NCI-H2081 treated with DMSO at 0.1 percent for 48 hours (cell line): ENCODE results near the gene COL4A2.

Experiments used
- DNase-seq: peaks from one replicate; lab custom pipeline; 2025; lab: John Stamatoyannopoulos, UW

Gene COL4A2

DNA sequence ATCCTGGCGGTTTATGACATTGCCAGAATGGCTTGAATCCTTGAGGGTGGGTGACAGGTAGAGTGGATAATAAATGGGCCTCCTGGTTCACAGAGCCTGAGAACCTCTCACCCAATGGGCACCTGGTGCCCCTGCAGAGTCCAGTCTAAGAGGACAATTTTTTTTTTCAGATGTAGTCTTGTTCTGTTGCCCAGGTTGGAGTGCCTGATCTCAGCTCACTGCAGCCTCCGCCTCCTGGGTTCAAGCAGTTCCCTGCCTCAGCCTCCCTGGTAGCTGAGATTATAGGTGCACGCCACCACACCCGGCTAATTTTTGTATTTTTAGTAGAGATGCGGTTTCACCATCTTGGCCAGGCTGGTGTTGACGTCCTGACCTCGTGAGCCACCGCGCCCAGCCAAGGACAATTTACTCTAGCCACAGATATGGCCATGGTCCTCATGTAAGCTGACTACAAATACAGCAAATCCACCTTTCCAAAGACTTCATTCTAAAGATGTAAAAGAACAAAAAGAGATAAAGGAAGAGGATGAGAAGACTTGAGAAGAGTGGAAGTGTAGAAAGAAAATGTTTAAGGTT, 33.0 kb downstream of the COL4A2 start:
- DNase-seq: no peak

DNA sequence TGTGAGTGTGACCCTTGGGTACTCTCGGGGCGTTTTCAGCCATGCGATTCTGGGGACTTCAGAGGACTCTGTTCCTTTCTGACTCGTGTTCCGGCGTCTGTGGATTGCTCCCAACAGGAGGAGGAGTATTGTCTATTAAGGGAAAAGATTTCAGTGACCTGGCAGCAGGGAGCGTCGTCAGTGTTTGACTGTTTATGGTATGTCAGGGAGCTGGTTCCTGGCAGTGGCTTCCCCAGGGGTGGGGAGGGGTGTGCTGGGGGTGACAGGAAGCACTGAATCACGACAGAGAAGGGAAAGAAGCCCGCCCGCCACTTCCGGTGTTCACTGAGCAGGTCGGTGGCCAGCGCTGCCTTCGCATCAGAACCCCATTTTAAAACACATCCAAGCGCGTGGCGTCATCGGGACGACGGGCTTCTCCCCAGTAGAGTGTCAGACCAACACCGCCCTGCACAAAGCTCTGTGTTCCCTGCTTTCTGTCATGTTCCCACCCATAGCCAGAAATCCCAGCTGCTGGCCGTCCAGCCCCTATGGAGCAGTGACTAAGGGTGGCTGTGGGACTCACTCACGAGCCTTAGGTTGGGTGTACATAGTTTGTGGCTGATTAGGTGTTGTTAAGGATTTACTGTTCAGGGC, 33.8 kb downstream of the COL4A2 start:
- DNase-seq: no peak

DNA sequence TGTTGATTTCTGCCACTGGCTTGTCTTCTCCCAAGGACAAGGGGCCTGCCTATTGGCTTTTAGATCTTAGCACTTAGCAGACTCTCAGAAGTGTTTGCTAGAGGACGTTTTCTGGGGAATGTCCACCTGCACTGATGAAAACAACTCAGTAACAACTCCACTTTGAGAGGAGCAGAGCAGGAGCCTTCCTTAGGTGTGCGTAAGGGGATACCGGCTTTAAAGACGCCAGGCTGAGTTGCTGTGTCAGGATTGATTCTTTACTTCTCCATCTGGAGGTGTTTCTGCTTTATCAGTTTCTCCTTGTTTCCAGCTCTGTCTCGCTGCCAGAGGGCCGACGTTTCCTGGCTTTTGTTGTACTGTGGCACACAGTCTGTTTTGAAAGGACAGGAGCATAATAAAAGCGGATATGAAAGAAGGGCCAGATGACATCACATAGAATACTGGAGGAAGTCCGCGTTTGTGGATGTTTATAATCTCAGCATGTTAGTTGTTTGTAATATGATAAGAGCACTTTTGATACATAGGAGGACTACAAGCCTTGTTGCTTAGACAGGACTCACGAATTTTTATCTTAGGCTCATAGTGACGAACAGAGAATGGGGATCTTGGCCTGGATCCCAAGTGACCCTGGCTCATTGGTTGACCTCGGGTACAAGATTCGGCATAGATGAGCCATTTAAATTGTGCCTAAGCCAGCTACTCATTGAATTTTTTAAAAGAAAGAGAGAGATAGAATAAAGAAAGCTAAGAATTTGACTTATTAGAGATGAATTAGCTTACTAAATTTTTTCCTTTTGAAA, 34.6 kb downstream of the COL4A2 start:
- peak; percentile 13 for DNase-seq

DNA sequence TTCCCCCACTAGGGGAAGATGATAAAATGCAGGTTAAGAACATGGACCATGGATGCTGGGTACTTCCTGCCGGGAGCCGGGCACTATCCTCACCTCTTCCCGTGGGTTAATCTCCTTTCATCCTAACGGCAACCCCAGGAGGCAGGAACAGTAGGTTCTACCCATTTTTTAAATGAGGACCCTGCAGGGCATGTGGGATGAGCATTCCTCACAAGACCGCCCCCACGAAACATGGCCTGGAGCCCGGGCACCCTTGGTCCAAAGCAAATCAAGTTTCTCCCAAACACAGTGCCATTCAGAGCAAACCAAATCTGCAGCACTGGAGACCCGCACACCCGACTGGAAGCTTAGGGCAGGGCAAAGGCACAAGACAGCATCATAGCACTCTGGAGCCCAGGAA, 35.4 kb downstream of the COL4A2 start:
- no peak for DNase-seq

DNA sequence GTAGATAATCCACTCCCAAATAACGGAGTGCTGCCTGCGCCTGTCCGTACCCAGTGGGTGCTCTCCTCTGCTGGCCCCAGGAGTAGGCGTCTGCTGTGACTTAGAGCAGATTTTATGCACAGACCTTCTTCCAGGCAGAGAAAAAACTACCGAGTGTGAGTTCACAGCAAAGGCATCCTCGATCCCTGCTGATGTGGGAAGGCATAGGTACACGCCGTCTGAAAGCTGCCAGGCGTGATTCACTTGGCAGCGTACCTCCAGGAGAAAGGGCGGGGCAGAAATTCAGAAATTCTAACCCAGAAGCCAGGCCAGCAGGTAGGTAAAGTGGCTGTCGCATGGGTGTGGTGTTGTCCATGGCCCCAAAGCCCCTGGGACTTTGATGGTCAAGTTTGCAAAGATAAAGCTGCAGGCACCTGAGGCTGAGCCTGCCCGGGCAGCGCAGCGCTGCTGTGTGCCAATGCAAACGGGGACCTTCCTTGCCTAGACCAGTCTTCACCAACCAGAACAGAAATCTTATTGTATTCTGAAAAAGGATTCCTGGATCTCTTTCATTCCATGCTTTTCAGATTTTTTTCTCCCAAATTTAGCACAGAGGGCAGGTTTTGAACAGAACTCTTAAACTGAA, 36.3 kb downstream of the COL4A2 start:
- DNase-seq: no peak

DNA sequence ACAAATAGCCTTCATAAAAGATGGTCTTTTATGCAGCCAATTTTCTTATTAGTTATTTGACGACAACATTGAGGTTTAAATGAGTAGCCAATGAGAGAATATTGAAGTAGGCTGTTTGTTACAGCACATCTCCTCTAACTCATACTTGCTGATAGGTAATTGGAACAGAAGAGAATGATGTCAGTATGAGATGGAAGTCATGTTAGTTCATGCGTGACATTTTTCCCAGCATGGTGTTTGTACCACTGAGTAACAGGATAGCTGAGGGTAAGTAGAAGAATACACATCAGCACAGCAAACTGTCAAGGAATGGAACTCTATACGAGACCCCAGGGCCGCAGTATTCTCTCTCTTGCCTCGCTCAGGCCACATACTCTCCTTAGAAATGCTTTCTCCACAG, 37.2 kb downstream of the COL4A2 start:
- DNase-seq: no peak

DNA sequence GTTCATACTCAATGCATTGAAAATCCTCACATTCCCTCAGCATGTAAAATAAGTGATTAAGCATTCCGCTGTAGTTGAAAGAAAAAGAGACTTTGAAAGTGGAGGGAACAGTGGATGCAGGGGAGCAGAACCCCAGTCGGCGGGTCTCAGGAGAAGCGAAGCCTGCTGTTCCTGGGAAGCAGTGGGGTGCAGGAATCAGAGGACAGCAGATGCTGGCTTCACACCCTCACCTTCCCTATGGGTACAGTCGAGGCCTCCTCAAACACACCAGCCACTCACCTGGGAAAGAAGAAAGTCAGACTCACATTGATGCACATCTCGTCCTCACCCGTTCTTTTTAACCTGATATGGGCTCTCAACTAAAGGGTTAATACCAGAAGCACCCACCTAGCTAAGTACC, 38.2 kb downstream of the COL4A2 start:
- DNase-seq: no peak

DNA sequence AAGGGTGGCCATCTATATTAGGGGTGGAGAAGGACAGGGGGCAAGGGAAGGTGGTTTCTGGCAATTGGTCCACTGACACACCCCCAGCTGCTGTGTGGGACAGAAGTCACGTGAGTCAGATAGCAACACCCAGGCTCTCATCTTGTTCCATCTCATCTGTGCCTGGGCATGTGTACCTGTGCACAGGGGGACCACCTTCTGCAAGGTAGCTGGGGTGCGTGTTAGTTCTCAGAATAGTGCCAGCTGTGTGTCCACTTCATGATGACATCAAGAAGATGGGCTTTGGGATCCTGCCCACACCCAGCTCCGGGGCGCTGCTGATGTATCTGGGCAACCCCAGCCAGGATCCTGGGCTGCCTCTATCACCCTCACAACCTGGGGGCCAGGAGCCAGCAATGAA, 38.6 kb downstream of the COL4A2 start:
- DNase-seq: no peak

DNA sequence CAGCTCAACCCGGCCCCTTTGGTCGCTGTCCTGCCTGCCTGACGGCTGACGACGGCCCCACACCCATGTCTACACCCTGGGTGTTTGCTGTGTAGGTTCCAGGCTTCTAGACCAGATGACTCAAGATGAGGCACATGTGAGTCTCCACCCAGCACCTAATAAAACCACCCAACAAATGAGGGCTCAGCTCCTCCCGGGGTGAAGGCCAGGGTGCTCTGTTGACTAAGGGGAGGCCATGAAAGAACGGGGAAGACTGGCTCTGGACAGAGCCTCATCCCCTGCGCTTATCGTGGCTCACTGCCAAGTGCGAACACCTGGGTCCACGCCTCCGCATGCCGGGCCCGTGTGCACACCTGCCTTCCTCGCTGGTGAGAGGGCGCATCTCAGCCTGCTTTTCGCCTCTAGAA, 39.6 kb downstream of the COL4A2 start:
- peak; percentile 33 for DNase-seq

DNA sequence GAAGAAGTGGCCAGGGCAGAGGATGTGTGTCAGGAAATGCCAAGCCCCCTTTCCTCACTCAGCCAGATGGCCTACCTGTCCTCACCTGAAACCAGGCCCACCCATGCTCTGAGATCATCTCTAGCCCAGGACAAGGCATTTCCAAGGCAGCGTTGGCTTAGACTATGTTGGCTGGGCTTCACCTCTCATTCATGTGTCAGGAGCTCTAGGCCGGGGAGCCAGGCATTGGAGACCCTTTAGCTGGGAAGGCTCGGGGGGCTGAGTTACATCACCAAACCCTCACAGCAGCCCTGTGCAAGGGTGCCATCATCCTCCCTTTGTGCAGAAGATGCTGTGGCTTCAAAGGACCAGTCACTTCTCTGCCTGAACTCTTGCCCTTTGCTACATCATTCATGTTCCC, 40.0 kb downstream of the COL4A2 start:
- DNase-seq: no peak

DNA sequence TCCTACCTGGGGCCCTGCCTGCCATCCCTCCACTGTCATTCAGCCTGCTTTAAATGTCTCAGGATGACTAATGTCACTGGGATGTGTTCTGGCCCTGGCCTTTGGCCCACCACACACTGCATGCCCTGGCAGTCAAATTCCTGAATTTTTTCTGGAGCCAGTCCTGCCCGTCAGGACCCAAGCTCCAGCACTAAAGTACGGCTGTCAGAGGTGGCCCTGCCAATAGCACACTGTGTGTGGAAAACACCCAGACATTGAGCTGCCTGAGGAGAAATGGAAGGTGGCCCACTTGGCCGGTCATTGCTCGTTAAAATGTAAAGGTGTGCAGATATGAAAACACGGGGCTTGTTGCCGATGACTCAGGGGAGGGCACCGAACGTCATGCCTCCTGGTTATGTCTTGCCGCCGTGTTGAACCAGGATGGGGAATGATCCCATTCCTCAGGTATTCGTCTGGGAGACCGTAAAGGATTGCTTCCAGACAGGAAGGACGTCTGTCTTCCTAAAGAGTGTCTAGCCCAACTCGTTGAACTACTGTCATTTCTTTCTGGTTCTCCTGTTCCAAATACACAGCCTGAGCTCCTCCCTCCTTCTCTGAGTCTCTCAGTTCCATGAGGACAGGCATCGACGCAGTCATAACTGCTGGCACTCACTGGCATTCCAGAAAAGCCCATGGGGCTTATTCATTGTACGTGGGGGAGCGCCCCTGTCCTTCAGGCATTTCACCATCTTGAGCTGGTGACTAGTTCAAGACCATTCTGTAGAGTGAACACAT, 40.6 kb downstream of the COL4A2 start:
- DNase-seq: no peak

DNA sequence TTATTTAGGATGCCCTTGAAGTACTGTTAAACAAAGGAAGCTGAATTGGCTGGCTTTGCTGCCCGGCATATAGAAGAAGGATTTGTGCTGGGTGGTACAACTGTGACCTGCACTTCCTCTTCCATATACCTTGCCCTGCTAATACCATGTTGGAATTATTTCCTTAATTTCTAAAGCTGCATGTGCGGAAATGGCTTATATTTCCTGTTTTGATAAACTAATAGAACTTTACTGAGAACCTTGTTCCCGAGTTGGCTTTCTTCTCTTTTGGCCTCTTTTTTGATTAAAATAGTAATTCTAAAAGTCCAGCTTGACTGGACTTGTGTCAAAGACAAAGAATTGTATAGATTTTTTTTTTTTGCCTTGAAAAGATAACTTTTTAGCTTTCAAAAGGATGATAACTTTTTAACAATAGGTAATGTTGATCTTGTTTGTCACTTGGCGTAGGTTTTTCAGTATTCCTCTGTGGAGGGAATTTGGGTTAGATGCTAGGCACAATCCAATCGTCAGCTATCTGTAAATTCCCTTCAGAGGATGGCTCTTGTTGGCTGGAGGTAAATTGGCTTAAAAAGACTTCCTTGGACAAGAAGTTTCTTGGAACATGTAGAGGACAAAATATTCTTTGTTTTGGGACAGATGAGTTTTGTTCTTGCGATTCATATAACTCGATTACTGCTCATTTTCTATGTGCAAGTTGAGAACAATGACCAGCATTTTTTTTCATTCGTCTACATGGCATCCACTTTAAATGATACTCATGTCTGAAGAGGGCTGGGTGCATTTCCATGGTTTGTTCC, 41.4 kb downstream of the COL4A2 start:
- DNase-seq: no peak

DNA sequence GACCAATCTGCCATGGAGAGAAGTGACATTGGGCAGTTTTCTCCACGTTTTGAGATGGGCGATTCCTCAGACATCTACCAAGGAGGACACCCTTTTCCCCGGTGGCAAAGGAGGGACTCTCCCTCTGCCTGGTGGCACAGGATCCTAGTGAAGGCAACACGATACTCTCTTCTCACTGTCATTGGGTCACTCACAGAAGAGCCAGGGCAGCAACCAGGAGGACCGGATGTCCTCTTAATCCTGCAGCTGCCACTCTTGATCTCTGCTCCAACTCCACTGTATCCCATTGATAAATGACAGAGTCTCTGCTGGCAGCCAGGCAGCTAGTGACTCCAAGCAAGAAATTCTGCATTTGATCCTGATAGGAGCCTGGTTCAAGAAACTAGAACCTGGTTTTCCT, 42.2 kb downstream of the COL4A2 start:
- DNase-seq: no peak

DNA sequence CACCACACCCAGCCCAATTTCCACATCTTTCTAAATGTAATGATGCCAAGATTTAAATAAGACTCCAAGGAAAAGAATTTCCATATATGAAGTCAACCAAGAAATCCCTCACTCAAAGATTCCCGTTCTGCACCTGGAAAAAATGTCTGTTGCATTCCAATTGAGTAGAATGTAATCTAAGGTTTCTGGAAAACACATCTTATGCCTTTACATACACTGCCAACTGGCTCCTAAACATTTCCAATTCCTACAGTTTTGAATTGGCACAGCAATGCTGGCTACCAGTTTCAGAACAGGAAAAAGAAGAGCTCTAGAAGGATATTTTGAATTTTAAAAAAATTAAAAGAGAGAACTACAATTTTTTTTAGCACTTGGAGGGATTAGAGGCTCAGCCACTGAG, 43.0 kb downstream of the COL4A2 start:
- no peak for DNase-seq

DNA sequence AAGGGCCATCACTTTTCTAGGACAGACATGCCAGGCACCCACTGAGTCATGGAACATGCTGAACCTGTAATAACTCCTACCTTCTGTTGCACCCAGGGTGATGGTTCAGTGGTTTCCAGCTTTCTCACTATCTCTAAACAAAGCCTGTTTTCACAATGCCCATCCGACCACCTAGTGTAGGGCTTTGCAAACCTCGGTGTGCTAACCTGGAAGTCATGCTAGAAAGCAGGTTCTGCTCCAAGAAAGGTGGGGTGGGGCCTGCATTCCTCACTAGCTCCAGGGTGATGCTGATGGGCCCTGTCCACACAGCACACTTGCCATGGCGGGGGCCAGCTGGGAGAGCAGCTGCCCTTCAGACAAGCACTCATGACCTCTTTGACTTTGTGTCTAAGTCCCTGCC, 43.4 kb downstream of the COL4A2 start:
- DNase-seq: no peak

DNA sequence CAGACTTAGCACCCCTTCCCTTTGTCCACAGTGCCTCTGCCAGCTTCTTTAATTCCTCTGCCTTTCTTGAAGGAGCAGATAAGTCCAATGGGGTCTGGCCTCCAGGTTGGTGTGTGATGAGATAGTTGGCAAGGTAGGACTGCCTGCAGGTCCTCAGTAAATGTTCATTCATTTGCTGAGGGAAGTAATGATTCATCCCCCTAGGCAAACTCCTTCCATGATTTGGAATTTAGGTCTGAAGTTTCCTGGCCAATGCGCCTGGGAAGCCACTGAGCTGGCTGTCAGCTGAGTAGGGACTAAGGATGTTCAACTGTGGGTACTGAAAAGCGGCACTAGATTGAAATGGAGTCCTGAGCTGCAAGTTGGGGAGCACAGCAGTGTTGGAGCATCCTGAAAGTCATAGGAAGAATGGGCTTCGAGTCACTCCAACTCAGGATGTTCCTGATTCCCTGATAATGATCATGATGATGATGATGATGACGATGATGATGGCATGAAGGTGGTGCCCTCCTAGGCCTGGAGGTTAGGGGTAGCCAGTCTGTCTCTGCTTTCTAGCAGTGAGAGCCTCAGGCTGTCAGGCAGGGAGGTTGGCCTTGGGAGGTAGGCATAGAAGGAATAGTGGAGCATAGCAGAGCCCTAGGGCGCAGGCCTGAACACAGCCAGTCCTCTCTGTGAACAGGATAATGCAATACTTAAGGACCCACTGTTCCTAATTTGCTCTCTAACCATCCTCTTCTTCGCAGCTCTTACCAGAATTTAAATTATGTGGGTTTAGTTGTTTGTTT, 44.7 kb downstream of the COL4A2 start:
- DNase-seq: no peak

DNA sequence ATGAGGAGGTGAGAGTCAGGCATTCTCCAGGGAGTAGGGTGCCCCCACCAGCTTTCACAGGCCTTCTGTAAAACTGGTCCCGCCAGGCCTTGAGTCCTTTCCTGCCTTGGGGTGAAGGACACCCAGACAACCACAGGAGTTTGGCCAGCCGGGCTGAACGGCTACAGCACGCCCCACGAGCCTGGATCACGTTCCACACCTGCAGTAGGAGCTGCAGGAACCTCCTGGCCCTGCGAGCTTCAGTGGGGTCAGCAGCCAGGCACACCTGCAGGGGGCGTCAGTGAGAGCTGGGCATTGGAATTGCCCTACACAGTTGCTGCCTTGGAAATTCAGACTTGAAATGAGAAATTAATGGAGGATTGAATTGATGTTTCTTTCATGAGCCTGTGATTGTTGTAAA, 45.7 kb downstream of the COL4A2 start:
- DNase-seq: no peak

DNA sequence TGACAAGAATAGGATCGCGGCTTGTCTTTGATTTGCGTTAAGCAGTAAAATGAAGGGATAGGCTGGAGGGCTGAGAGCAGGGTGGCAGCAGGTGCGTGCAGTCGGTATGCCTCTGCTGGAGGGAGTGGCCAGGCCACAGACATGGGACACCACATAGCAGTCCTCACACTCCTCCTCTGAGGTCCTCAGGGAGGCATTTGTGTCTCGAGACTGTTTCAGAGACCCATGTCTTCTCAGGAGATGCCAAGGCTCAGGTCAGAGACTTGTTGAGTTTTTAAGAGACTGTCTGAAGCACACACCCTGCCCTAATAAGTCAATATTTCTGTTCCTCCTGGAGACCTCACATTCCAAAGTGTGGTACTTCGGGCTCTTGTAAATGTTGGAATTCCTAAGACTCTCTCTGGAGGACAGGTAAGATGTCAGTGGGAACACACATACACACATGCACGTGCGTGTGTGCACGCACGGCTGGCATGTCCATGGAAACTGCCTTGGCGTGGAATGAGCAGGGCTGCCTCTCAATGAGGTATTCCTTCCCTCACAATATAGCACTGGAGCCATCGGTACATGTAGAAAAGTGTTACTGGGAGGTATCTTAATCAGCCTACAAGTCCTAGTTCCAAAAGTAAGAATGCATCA, 46.4 kb downstream of the COL4A2 start:
- DNase-seq: no peak

DNA sequence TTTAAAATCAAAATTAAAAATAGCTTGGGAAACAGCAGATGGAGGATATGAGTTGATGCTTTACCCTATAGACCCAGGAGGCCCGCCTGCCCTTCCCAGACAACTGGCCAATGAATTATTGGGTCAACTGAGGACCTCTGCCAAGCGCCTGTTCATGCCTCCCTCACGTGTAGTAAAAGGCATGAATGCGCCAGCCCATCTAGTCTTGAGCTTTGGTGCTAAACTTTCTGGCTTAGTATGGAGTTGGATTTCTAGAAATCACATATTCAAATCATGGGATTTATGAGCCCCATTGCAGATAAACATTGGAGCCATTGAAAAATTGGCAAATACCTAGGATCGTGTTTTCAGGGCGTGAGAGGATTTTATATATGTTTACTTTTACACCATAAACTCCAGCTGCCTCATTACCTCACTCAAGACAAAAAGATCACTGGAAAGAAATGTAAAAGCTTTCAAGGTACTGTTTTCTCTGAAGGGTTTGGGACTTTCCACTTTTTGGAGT, 47.1 kb downstream of the COL4A2 start:
- DNase-seq: no peak
